Left lung (tissue), 14 donors: Measurements from ENCODE around the gene TRIM21. TPM values are rescaled to one million over a fixed set of nuclear protein-coding genes. Genes with fewer than 3 reads are reported as not detected.
A peak's percentile ranks its signal among the peaks of the same experiment; 100 is the strongest.

Experiments used
- ATAC-seq: fragments of 200-7000 bp; cut with Tn5 transposase; one replicate; pipeline ENCODE4 v1.9.1; 2020; ENCODE audit warnings: moderate library complexity
- DNase-seq, 4 donors: peaks; one replicate each; pipeline ENCODE4 v3.0.0-alpha.2; 2013 to 2020
- H3K27ac ChIP-seq, 2 donors: fragments of 200-600 bp; sonication (generic) in 1 of 2; one replicate each; pipeline versions ENCODE4 v1.5.0 to v1.8.0; 2020 to 2021
- H3K27me3 ChIP-seq, 2 donors: fragments of 200-600 bp; sonication (generic) in 1 of 2; one replicate each; pipeline versions ENCODE4 v1.5.0 to v1.8.0; 2020 to 2021
- H3K36me3 ChIP-seq, 2 donors: fragments of 200-600 bp; sonication (generic) in 1 of 2; one replicate each; pipeline versions ENCODE4 v1.5.0 to v1.8.0; 2020 to 2021
- H3K4me1 ChIP-seq, 2 donors: fragments of 200-600 bp; one replicate each; pipeline ENCODE4 v1.8.0; 2021
- H3K4me3 ChIP-seq, 2 donors: fragments of 200-600 bp; sonication (generic) in 1 of 2; one replicate each; pipeline versions ENCODE4 v1.5.0 to v1.8.0; 2020 to 2021; ENCODE audit warnings: mild to moderate bottlenecking in 1 of 2
- H3K9me3 ChIP-seq, 2 donors: fragments of 200-600 bp; sonication (generic) in 1 of 2; one replicate each; pipeline versions ENCODE4 v1.5.0 to v1.8.0; 2020 to 2021
- intact Hi-C, 2 donors: fragments of 100-400 bp; cut with DNase I; formaldehyde crosslinking; loops; one replicate each; pipeline versions ENCODE4 v1.11.2 to v1.14.2; 2022
- long read RNA-seq, 12 donors: library from polyadenylated mRNA in 2 of 12; unstranded in 2 of 12; transcript quantifications; one replicate each; pipeline ENCODE4 v2.0.0 and lab custom pipeline, GENCODE V29; 2019 to 2026
- polyA plus RNA-seq, 6 donors: library from polyadenylated mRNA; unstranded; fragments of 120-200 nt; gene quantifications; one replicate each; pipeline ENCODE4 v1.2.1, GENCODE V29; 2013; ENCODE audit not compliant: insufficient read length in 6 of 6
- total RNA-seq, 2 donors: library from RNA; stranded (reverse); fragmentation: NEBNext Ultra II Directional; extraction: Animal tissue kit (Norgen Biotek cat#: 25700); gene quantifications; one replicate each; pipeline ENCODE4 v1.2.1, GENCODE V29; 2021
- TF ChIP-seq, protein P1 (sequence below), 2 donors: fragments of 200-600 bp; sonication (generic) in 1 of 2; IDR thresholded peaks; one replicate each; pipeline versions ENCODE4 v1.5.0 to v1.8.0; 2021; ENCODE audit warnings: antibody characterized with exemption in 2 of 2
- donor health status: DM: no; HTN: yes; CAD: no.
- donor health status: DM: no; HTN: no; CAD: no.

Gene TRIM21
- total RNA-seq (10 to 100 TPM; 26.3 to 36.8 TPM), polyA plus RNA-seq (10 to 100 TPM; 25.4 to 30.8 (median 26.3) TPM)
- long read RNA-seq, donor 1, transcript TRIM21-201 (7 exons, 1,924 nt): major isoform, 10 of 16 reads
- long read RNA-seq, donor 1, partial matches to known transcripts: 6 of 16 reads
- long read RNA-seq, donor 1, other reads (novel, unspliced or antisense): 0 of 16 reads
- long read RNA-seq, donor 2, partial matches to known transcripts: 0 of 3 reads
- long read RNA-seq, donor 2, other reads (novel, unspliced or antisense): 0 of 3 reads
- long read RNA-seq, donor 3, transcript TRIM21-201 (7 exons, 1,924 nt): major isoform, 5 of 5 reads
- long read RNA-seq, donor 3, partial matches to known transcripts: 0 of 5 reads
- long read RNA-seq, donor 3, other reads (novel, unspliced or antisense): 0 of 5 reads
- long read RNA-seq, donor 4, transcript TRIM21-201 (7 exons, 1,924 nt): major isoform, 9 of 12 reads
- long read RNA-seq, donor 4, partial matches to known transcripts: 0 of 12 reads
- long read RNA-seq, donor 4, other reads (novel, unspliced or antisense): 3 of 12 reads
- long read RNA-seq, donor 5, partial matches to known transcripts: 7 of 10 reads
- long read RNA-seq, donor 5, other reads (novel, unspliced or antisense): 0 of 10 reads
- long read RNA-seq, donor 6, transcript TRIM21-201 (7 exons, 1,924 nt): major isoform, 6 of 6 reads
- long read RNA-seq, donor 6, partial matches to known transcripts: 0 of 6 reads
- long read RNA-seq, donor 6, other reads (novel, unspliced or antisense): 0 of 6 reads
- long read RNA-seq, donor 7, partial matches to known transcripts: 0 of 2 reads
- long read RNA-seq, donor 7, other reads (novel, unspliced or antisense): 0 of 2 reads
- long read RNA-seq, donor 8, transcript TRIM21-201 (7 exons, 1,924 nt): major isoform, 6 of 12 reads
- long read RNA-seq, donor 8, partial matches to known transcripts: 6 of 12 reads
- long read RNA-seq, donor 8, other reads (novel, unspliced or antisense): 0 of 12 reads
- long read RNA-seq, donor 9: 0 reads
- long read RNA-seq, donor 10, transcript TRIM21-201 (7 exons, 1,924 nt): major isoform, 31 of 33 reads
- long read RNA-seq, donor 10, partial matches to known transcripts: 0 of 33 reads
- long read RNA-seq, donor 10, other reads (novel, unspliced or antisense): 2 of 33 reads
- long read RNA-seq, donor 11, partial matches to known transcripts: 0 of 1 reads
- long read RNA-seq, donor 11, other reads (novel, unspliced or antisense): 0 of 1 reads
- long read RNA-seq, donor 12, partial matches to known transcripts: 0 of 4 reads
- long read RNA-seq, donor 12, other reads (novel, unspliced or antisense): 0 of 4 reads

DNA sequence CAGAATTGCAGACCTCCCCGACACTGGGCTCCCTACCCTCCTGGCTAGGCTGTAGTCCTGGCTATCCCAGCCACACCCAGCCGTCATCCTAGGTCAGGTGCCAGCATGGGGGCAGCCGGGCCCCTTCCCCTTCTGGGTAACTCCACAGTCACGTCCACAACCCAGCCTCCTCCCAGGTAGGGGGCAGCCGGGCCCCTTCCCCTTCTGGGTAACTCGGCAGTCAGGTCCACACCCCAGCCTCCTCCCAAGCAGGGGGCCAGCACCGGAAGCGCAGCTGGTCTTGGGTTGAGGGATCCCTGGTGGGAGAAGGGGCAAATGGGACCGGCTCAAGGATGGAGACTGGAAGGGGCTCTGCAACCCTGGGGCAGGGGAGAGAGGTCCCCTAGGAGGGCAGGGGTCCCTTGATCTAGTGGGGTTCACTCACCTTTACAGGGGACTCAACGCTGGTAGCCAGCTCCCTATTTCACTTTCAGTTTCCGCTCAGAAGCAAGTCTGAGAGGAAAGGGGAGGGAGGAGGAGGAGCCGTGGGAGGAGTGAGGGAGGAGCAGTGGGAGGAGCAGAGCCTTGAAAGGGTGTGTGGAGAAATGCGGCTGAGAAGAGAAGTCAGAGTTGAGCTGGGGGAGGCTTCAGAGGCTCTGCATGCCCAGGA, at the start of gene TRIM21:
TSS of gene TRIM21 (minus strand) at position 494 of the 649 bp plus-strand sequence. CDS start 3,293 bp downstream, outside the sequence.
- Histone ChIP-seq H3K27ac (peak within 1 kb of the TSS; percentile 60 to 92), H3K9me3 (peaks cover 0 to 3% of the 10 kb centered on the region in 2 donors), H3K27me3 (no peaks in the 10 kb centered on the region), H3K36me3 (peaks cover 0 to 23% of the 10 kb centered on the region in 2 donors), H3K4me3 (peak within 1 kb of the TSS; percentile 67 to 98), H3K4me1 (peaks cover 0 to 27% of the 10 kb centered on the region in 2 donors)
- DNase-seq: peak; percentile 83 to 91 (median 90)
- peak; percentile 100 for ATAC-seq
- intact Hi-C loops: no loop called here
- TF ChIP-seq, protein P1, sequence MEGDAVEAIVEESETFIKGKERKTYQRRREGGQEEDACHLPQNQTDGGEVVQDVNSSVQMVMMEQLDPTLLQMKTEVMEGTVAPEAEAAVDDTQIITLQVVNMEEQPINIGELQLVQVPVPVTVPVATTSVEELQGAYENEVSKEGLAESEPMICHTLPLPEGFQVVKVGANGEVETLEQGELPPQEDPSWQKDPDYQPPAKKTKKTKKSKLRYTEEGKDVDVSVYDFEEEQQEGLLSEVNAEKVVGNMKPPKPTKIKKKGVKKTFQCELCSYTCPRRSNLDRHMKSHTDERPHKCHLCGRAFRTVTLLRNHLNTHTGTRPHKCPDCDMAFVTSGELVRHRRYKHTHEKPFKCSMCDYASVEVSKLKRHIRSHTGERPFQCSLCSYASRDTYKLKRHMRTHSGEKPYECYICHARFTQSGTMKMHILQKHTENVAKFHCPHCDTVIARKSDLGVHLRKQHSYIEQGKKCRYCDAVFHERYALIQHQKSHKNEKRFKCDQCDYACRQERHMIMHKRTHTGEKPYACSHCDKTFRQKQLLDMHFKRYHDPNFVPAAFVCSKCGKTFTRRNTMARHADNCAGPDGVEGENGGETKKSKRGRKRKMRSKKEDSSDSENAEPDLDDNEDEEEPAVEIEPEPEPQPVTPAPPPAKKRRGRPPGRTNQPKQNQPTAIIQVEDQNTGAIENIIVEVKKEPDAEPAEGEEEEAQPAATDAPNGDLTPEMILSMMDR (IDR thresholded peaks at IDR 0.05): no peak

DNA sequence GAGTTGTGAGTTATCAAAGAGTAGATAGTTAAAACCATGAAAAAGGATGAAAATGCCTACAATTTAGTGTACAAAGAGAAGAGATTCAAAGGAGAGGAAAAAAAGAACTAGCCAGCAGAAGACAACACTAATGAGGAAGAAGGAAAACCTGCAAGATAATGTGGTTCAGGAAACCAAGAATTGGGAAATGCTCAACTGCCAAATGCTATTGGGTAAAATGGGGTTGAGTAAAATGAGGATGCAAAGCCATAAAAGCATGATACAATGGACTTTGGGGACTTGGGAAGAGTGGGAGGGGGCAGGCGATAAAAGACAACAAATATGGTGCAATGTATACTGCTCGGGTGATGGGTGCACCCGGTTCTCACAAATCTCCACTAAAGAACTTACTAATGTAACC, 48.0 kb upstream of the TRIM21 start:
- peaks cover 0 to 25% of the 10 kb centered on the region in 2 donors for H3K4me1 ChIP-seq
- no peaks in the 10 kb centered on the region for H3K9me3 ChIP-seq
- TF ChIP-seq, protein P1 (IDR thresholded peaks at IDR 0.05): no peak
- peak overlapping the region in 1 of 2 donors; percentile 71 for H3K27ac ChIP-seq
- DNase-seq: no peak
- no peak overlapping the region for H3K4me3 ChIP-seq
- no peaks in the 10 kb centered on the region for H3K36me3 ChIP-seq
- intact Hi-C loops: no loop called here
- no peak for ATAC-seq
- no peaks in the 10 kb centered on the region for H3K27me3 ChIP-seq

DNA sequence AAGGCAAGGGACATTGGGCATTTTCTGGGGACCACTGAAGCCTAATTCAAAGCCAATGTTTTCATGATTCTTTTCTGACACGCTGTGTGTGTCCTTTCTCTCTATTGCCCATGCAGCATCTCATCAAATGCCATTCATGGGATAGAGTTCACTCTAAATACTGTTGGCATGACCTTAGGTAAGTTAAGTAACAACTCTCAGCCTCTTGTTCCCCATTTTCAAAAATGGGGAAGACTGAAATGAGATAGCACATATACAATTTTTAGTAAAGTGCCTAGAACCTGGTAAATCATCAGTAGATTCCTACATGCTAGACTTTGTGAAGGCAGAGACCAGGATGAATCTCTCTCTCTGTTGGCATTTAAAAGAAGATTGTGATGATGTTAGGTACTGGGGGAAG, 42.9 kb upstream of the TRIM21 start:
- Histone ChIP-seq H3K4me1 (peaks cover 0 to 24% of the 10 kb centered on the region in 2 donors), H3K4me3 (no peak overlapping the region), H3K27ac (no peak overlapping the region), H3K9me3 (no peaks in the 10 kb centered on the region), H3K27me3 (no peaks in the 10 kb centered on the region), H3K36me3 (no peaks in the 10 kb centered on the region)
- TF ChIP-seq, protein P1 (IDR thresholded peaks at IDR 0.05): no peak
- DNase-seq: no peak
- no peak for ATAC-seq
- intact Hi-C loops: no loop called here

DNA sequence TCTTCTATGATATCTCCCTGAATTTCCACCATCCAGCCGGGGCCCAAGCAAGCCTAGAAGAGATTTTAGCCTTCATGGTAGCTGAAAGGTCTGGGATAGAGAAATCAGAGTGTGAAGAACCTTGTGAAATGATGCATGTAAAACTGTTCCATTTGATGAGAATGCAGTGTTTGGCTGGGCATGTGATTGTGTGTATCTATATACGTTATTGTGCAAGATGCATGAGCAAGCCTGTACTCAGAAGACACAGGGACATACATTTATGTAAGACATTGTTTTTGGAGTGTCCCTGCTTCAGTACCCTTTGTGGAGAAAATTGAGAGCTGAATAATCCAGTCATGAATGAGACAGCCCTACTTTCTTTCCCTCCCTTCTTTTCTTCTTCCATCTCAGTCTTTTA, 40.4 kb upstream of the TRIM21 start:
- Histone ChIP-seq H3K27ac (peak overlapping the region in 1 of 2 donors; percentile 71), H3K27me3 (no peaks in the 10 kb centered on the region), H3K4me3 (no peak overlapping the region), H3K9me3 (no peaks in the 10 kb centered on the region), H3K4me1 (peaks cover 0 to 24% of the 10 kb centered on the region in 2 donors), H3K36me3 (no peaks in the 10 kb centered on the region)
- ATAC-seq: no peak
- TF ChIP-seq, protein P1 (IDR thresholded peaks at IDR 0.05): no peak
- DNase-seq: no peak
- intact Hi-C loops: no loop called here
